A673 (cell line): ENCODE results near the gene DTNA. TPM values are rescaled to one million over a fixed set of nuclear protein-coding genes. Genes with fewer than 3 reads are reported as not detected.

Source experiments
- BruUV-seq: library from RNA; stranded (reverse); fragments of 400-500 nt; replicated peaks from 2 replicates; lab custom pipeline; 2021; lab: Mats Ljungman, UMichigan
- CTCF ChIA-PET: fragments of 300-600 bp; sonication (Branson Sonifier 250); formaldehyde crosslinking; loops from one replicate; lab custom pipeline; 2022; ENCODE audit warnings: antibody characterized with exemption; lab: Charles Lee
- POLR2A ChIA-PET: fragments of 300-600 bp; sonication (Branson Sonifier 250); formaldehyde crosslinking; loops from one replicate; lab custom pipeline; 2022; ENCODE audit warnings: antibody characterized with exemption; ENCODE audit not compliant: low non-redundant PET; lab: Charles Lee
- DNase-seq: peaks from one replicate; pipeline ENCODE4 v3.0.0-alpha.2; 2015; ENCODE audit warnings: low spot score
- H3K27ac ChIP-seq: fragments of 200-600 bp; sonication (generic); 2 replicates; pipeline ENCODE4 v1.5.1; 2016; ENCODE audit warnings: mixed run types, low read depth, mild to moderate bottlenecking, mixed read lengths, antibody characterized with exemption, low read length; ENCODE audit not compliant: poor library complexity, severe bottlenecking
- H3K27me3 ChIP-seq: fragments of 200-600 bp; sonication (generic); replicated peaks from 2 replicates; pipeline ENCODE4 v1.6.1; 2017; ENCODE audit warnings: mixed run types, low read depth, mild to moderate bottlenecking, mixed read lengths, antibody characterized with exemption, low read length; ENCODE audit not compliant: insufficient read depth, poor library complexity
- H3K36me3 ChIP-seq: fragments of 200-600 bp; sonication (generic); 2 replicates; pipeline ENCODE4 v1.6.1; 2016; ENCODE audit warnings: mixed run types, mild to moderate bottlenecking, mixed read lengths, antibody characterized with exemption, low read length; ENCODE audit not compliant: insufficient read depth, poor library complexity, severe bottlenecking
- H3K4me1 ChIP-seq: fragments of 200-600 bp; sonication (generic); 2 replicates; pipeline ENCODE4 v1.6.1; 2017; ENCODE audit warnings: mixed run types, mild to moderate bottlenecking, mixed read lengths, antibody characterized with exemption, low read length; ENCODE audit not compliant: insufficient read depth, poor library complexity, severe bottlenecking
- H3K4me3 ChIP-seq: fragments of 200-600 bp; sonication (generic); 2 replicates; pipeline ENCODE4 v1.5.1; 2016; ENCODE audit warnings: low read depth, mixed run types, mild to moderate bottlenecking, mixed read lengths, low read length; ENCODE audit not compliant: poor library complexity, severe bottlenecking
- H3K9me3 ChIP-seq: fragments of 200-600 bp; sonication (generic); 2 replicates; pipeline ENCODE4 v1.6.1; 2016; ENCODE audit warnings: mixed run types, low read depth, mild to moderate bottlenecking, mixed read lengths, antibody characterized with exemption, low read length; ENCODE audit not compliant: poor library complexity, severe bottlenecking
- CTCF ChIP-seq: fragments of 300-800, 200-600 bp; sonication (generic); conservative IDR thresholded peaks from 2 replicates; pipeline ENCODE4 v1.5.1; 2017; ENCODE audit warnings: low read depth, mild to moderate bottlenecking, antibody characterized with exemption, low read length, moderate library complexity, mixed read lengths
- EZH2 ChIP-seq: fragments of 200-600 bp; sonication (generic); IDR thresholded peaks from 2 replicates; pipeline ENCODE4 v1.6.1; 2017; ENCODE audit warnings: borderline replicate concordance, low read depth, mild to moderate bottlenecking, mixed read lengths, antibody characterized with exemption, low read length; ENCODE audit not compliant: poor library complexity, severe bottlenecking
- intact Hi-C: fragments of 100-400 bp; cut with micrococcal nuclease; formaldehyde crosslinking; loops from one replicate; pipeline ENCODE4 v1.10.0; 2022; ENCODE audit not compliant: unreplicated experiment
- total RNA-seq: library from RNA; stranded (reverse); gene quantifications from 2 replicates; pipeline ENCODE4 v1.2.3, GENCODE V29; 2021

Gene DTNA
- total RNA-seq, 1 experiment from 2014 or later, result 18.6 TPM

GRCh38 chr18:34773961-34774766 is 64.1 kb downstream of the DTNA start:
- ChIA-PET CTCF (no interaction called here), POLR2A (no interaction called here)
- H3K27ac ChIP-seq, result no peak overlapping the region
- H3K4me1 ChIP-seq, result no peaks in the 10 kb centered on the region
- DNase-seq, result no peak
- intact Hi-C loops, result no loop called here
- H3K9me3 ChIP-seq, result no peaks in the 10 kb centered on the region
- H3K36me3 ChIP-seq, result no peaks in the 10 kb centered on the region
- H3K4me3 ChIP-seq, result no peak overlapping the region
- TF ChIP-seq CTCF (no peak), EZH2 (no peak)
- no peaks in the 10 kb centered on the region for H3K27me3 ChIP-seq
- no TSS peak for BruUV-seq

GRCh38 chr18:34775461-34775860 is 65.4 kb downstream of the DTNA start:
- no peak for DNase-seq
- TF ChIP-seq CTCF (no peak), EZH2 (no peak)
- ChIA-PET CTCF (no interaction called here), POLR2A (no interaction called here)
- Histone ChIP-seq H3K27me3 (no peaks in the 10 kb centered on the region), H3K9me3 (no peaks in the 10 kb centered on the region), H3K4me3 (no peak overlapping the region), H3K4me1 (no peaks in the 10 kb centered on the region), H3K27ac (no peak overlapping the region), H3K36me3 (no peaks in the 10 kb centered on the region)
- no TSS peak for BruUV-seq
- intact Hi-C loops, result no loop called here

- TF ChIP-seq EZH2 (no peak), CTCF (no peak)
- CTCF ChIA-PET, result no interaction called here
- H3K27me3 ChIP-seq, result no peaks in the 10 kb centered on the region
- H3K4me3 ChIP-seq, result no peak overlapping the region
- no peaks in the 10 kb centered on the region for H3K36me3 ChIP-seq
- no TSS peak for BruUV-seq
- intact Hi-C loops, result no loop called here
- DNase-seq, result no peak
- no peak overlapping the region for H3K27ac ChIP-seq
- H3K4me1 ChIP-seq, result no peaks in the 10 kb centered on the region
- H3K9me3 ChIP-seq, result no peaks in the 10 kb centered on the region
- POLR2A ChIA-PET, result no interaction called here
Measured at GRCh38 chr18:34779112-34779511, 69.0 kb downstream of the DTNA start.
